Measurements from ENCODE around the gene PLCXD1. TPM values are rescaled to one million over a fixed set of nuclear protein-coding genes. Genes with fewer than 3 reads are reported as not detected.
A peak's percentile ranks its signal among the peaks of the same experiment; 100 is the strongest.

The PLCXD1 gene, protein sequence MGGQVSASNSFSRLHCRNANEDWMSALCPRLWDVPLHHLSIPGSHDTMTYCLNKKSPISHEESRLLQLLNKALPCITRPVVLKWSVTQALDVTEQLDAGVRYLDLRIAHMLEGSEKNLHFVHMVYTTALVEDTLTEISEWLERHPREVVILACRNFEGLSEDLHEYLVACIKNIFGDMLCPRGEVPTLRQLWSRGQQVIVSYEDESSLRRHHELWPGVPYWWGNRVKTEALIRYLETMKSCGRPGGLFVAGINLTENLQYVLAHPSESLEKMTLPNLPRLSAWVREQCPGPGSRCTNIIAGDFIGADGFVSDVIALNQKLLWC
- total RNA-seq (2011; cell fraction: chromatin; rRNA removed; ENCODE audit: low replicate concordance) = 52.4 and 139 TPM in 2 replicates
- 83.4 and 116 TPM in 2 replicates for total RNA-seq (2011; cell fraction: nucleolus; rRNA removed)
- 77.7 and 93.6 TPM in 2 replicates for total RNA-seq (2011; cell fraction: nucleoplasm; rRNA removed)
- 43.8 and 63.8 TPM in 2 replicates for total RNA-seq (2014; rRNA removed)
- 10.8 and 12.2 TPM in 2 replicates for total RNA-seq (2014; rRNA removed; fragmentation: Illumina TruSeq; extraction: Trizol)
- total RNA-seq (2015; rRNA removed; fragmentation: Illumina TruSeq; extraction: Trizol) = 26.0 and 27.3 TPM in 2 replicates
- 50.5 and 52.6 TPM in 2 replicates for total RNA-seq (2021)
- 39.5 and 63.7 TPM in 2 replicates for polyA plus RNA-seq (2011; rRNA removed)
- 70.2 and 75.4 TPM in 2 replicates for polyA plus RNA-seq (2011; cell fraction: cytosol; rRNA removed)
- polyA plus RNA-seq (2011; cell fraction: nucleus; rRNA removed) = 99.5 and 137 TPM in 2 replicates
- 42.8 and 49.2 TPM in 2 replicates for polyA plus RNA-seq (2012)
- polyA plus RNA-seq (2014; fragmentation: Illumina TruSeq; extraction: Trizol) = 40.7 and 60.2 TPM in 2 replicates
- polyA plus RNA-seq (2014; fragmentation: Nextera tagmentation; extraction: Ambion mirVana) = 1 to 10 TPM; 6.0 to 6.2 TPM
- 57.0 and 60.2 TPM in 2 replicates for polyA plus RNA-seq (2014; rRNA removed)
- 27.5 and 36.2 TPM in 2 replicates for polyA minus RNA-seq (2011; rRNA and poly(A)+ RNA removed)
- polyA minus RNA-seq (2011; cell fraction: cytosol; rRNA and poly(A)+ RNA removed) = 64.6 and 108 TPM in 2 replicates
- 37.3 and 47.7 TPM in 2 replicates for polyA minus RNA-seq (2011; cell fraction: nucleus; rRNA and poly(A)+ RNA removed)
- percentile 67 among the genes with signal in this experiment for Bru-seq, nascent RNA
- percentile 72 among the genes with signal in this experiment for BruChase-seq, experiment 1, labeled RNA remaining after a 2-hour chase
- BruChase-seq, experiment 2, labeled RNA remaining after a 6-hour chase = percentile 79 among the genes with signal in this experiment
- long read RNA-seq, experiment 1, full-length matches to known transcripts = 6 of 122 reads
- long read RNA-seq, experiment 1, partial matches to known transcripts = 99 of 122 reads
- long read RNA-seq, experiment 1, other reads (novel, unspliced or antisense) = 17 of 122 reads
- long read RNA-seq, experiment 2, partial matches to known transcripts = 11 of 51 reads
- long read RNA-seq, experiment 2, other reads (novel, unspliced or antisense) = 40 of 51 reads
- long read RNA-seq, experiment 3, full-length matches to known transcripts = 4 of 13 reads
- long read RNA-seq, experiment 3, partial matches to known transcripts = 7 of 13 reads
- long read RNA-seq, experiment 3, other reads (novel, unspliced or antisense) = 2 of 13 reads

DNA sequence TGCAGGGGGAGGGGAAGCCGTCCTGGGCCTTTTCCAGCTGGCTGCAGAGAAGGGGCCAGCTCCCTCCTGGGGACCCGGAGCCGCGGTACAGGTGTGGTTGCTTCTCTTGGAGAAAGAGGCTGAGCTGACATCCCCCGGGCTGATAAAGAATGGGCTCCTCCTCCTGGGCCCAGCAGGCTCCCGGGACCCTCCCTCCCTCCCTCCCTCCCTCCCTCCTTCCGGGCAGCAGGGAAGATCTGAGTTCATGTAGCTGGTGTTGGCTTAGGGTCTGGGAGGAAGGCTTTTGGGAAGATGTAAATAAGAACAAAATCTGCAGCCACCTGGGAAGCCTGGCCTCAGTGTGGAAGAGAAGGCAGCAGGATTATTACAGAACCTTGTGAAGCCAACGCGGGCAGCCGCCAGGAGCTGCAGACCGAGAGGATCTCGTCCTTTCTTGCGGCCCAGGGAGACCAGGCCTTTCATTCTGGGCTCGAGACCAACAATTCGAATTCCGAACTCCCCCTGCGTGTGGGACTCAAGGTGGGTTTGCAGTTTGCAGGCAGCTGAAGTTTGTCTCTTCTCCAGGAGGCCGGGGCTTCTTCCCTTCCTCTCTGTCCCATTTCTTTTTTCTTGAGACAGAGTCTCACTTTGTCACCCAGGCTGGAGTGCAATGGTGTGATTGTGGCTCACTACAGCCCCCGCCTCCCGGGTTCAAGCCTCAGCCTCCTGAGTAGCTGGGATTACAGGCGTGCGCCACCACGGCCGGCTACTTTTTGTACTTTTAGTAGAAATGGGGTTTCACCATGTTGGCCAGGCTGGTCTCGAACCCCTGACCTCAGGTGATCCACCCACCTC, at the start of gene PLCXD1:
TSS of gene PLCXD1 (plus strand) at position 216 of the 834 bp plus-strand sequence. CDS start 2,807 bp downstream, outside the sequence.
- Histone ChIP-seq H3K27ac (ENCODE audit: extremely low read depth, low read depth, low read length) (peak within 1 kb of the TSS; percentile 90), H3K9ac (ENCODE audit: insufficient read depth in 1 of 2, low read depth in 2 of 2, low read length in 2 of 2) (peak within 1 kb of the TSS; percentile 80 to 94), H3K4me2 (ENCODE audit: insufficient read depth, low read length) (peak within 1 kb of the TSS; percentile 92), H3K9me3 (replicated peaks; ENCODE audit: control insufficient read depth, insufficient read depth, low read depth, low read length) (no peaks in the 10 kb centered on the region), H3K9me1 (ENCODE audit: control insufficient read depth, insufficient read depth, low read length) (no peaks in the 10 kb centered on the region), H3K79me2 (ENCODE audit: control insufficient read depth, insufficient read depth, low read length) (peaks cover 41% of the 10 kb centered on the region), H2AFZ (ENCODE audit: low read depth, low read length) (peak within 1 kb of the TSS; percentile 58; the same call in 1 of the 2 replicates), H3K36me3 (ENCODE audit: control insufficient read depth, insufficient read depth, low read length) (peaks cover 25% of the 10 kb centered on the region), H4K20me1 (replicated peaks; ENCODE audit: control insufficient read depth, insufficient read depth, low read length) (no peaks in the 10 kb centered on the region), H3K4me1 (replicated peaks in 1 of 2; ENCODE audit: control insufficient read depth in 2 of 2, insufficient read depth in 2 of 2, low read length in 2 of 2) (peaks cover 4 to 27% of the 10 kb centered on the region in 2 experiments; a peak in 4 of 5 replicates), H3K27me3 (ENCODE audit: control insufficient read depth in 2 of 2, insufficient read depth in 2 of 2, low read length in 2 of 2) (no peaks in the 10 kb centered on the region), H3K4me3 (peak within 1 kb of the TSS; percentile 62)
- DNase-seq (ENCODE audit: extremely low read depth in 1 of 4, low spot score in 3 of 4) (peak; percentile 64 to 89 (median 77)), ATAC-seq (peak; percentile 68), FAIRE-seq (peak; percentile 85)
- 0% methylated on average over 12 of the region's 25 CpGs for WGBS (ENCODE audit: insufficient coverage, low coverage, missing lambda C conversion rate)
- POLR2A ChIA-PET = no interaction called here
- BruUV-seq (replicated peaks) = TSS peak; percentile 57
- intact Hi-C loops (cut with micrococcal nuclease) (no loop called here), in situ Hi-C loops (cut with MboI) (no loop called here)
- CTCF ChIA-PET (ENCODE audit: low intra/inter-chr PET ratio) = no interaction called here
- TF ChIP-seq HMG20A (CRISPR knock-in tag; conservative IDR thresholded peaks at IDR 0.05) (no peak), EGR1 (conservative IDR thresholded peaks at IDR 0.05) (0 out of 2 replicates have a peak, but pooled peaks have one; percentile 17), POLR2A (conservative IDR thresholded peaks at IDR 0.05) (peak; percentile 44; the same call in 1 of the 2 replicates), ZNF507 (tag; conservative IDR thresholded peaks at IDR 0.05) (no peak), RCOR1 (IDR thresholded peaks at IDR 0.05; ENCODE audit: borderline replicate concordance in 1 of 2, low read depth in 2 of 2, low read length in 2 of 2) (peak in 1 of 2 experiments; percentile 34; a peak in 1 of 4 replicates), GABPA (tag; conservative IDR thresholded peaks at IDR 0.05; ENCODE audit: low read depth) (no peak)
- TF ChIP-seq, protein P1, sequence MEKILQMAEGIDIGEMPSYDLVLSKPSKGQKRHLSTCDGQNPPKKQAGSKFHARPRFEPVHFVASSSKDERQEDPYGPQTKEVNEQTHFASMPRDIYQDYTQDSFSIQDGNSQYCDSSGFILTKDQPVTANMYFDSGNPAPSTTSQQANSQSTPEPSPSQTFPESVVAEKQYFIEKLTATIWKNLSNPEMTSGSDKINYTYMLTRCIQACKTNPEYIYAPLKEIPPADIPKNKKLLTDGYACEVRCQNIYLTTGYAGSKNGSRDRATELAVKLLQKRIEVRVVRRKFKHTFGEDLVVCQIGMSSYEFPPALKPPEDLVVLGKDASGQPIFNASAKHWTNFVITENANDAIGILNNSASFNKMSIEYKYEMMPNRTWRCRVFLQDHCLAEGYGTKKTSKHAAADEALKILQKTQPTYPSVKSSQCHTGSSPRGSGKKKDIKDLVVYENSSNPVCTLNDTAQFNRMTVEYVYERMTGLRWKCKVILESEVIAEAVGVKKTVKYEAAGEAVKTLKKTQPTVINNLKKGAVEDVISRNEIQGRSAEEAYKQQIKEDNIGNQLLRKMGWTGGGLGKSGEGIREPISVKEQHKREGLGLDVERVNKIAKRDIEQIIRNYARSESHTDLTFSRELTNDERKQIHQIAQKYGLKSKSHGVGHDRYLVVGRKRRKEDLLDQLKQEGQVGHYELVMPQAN (IDR thresholded peaks at IDR 0.05; ENCODE audit: borderline replicate concordance) = no peak
- TF ChIP-seq, protein P2, sequence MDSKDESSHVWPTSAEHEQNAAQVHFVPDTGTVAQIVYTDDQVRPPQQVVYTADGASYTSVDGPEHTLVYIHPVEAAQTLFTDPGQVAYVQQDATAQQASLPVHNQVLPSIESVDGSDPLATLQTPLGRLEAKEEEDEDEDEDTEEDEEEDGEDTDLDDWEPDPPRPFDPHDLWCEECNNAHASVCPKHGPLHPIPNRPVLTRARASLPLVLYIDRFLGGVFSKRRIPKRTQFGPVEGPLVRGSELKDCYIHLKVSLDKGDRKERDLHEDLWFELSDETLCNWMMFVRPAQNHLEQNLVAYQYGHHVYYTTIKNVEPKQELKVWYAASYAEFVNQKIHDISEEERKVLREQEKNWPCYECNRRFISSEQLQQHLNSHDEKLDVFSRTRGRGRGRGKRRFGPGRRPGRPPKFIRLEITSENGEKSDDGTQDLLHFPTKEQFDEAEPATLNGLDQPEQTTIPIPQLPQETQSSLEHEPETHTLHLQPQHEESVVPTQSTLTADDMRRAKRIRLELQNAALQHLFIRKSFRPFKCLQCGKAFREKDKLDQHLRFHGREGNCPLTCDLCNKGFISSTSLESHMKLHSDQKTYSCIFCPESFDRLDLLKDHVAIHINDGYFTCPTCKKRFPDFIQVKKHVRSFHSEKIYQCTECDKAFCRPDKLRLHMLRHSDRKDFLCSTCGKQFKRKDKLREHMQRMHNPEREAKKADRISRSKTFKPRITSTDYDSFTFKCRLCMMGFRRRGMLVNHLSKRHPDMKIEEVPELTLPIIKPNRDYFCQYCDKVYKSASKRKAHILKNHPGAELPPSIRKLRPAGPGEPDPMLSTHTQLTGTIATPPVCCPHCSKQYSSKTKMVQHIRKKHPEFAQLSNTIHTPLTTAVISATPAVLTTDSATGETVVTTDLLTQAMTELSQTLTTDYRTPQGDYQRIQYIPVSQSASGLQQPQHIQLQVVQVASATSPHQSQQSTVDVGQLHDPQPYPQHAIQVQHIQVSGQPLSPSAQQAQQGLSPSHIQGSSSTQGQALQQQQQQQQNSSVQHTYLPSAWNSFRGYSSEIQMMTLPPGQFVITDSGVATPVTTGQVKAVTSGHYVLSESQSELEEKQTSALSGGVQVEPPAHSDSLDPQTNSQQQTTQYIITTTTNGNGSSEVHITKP (IDR thresholded peaks at IDR 0.05; ENCODE audit: partially characterized antibody) = peak; percentile 82
